Gastrocnemius medialis (tissue), 4 donors: ENCODE measurements around the gene CHP1. TPM values are rescaled to one million over a fixed set of nuclear protein-coding genes. Genes with fewer than 3 reads are reported as not detected.
"Not testable (repeated sequence)": the region's sequence is repeated elsewhere in the genome, so short reads cannot be mapped to it uniquely, and the experiment has no call there.

Source experiments
- ATAC-seq, 2 donors: fragments of 150-250 bp; one replicate each; pipeline ENCODE4 v1.9.1; 2016
- DNase-seq, 2 donors: peaks; one replicate each; pipeline ENCODE4 v3.0.0-alpha.2; 2019
- H3K27ac ChIP-seq, 4 donors: fragments of 200-600 bp; sonication (generic); 1 replicate in 1 of 4; 2 replicates in 3 of 4; pipeline ENCODE4 v1.5.1; 2016 to 2018; ENCODE audit warnings: mild to moderate bottlenecking in 2 of 4, moderate library complexity in 1 of 4
- H3K27me3 ChIP-seq, 3 donors: fragments of 200-600 bp; sonication (generic) in 2 of 3; 1 replicate in 1 of 3; 2 replicates in 2 of 3; pipeline versions ENCODE4 v1.5.1 to v1.6.0; 2016 to 2019; ENCODE audit warnings: mild to moderate bottlenecking in 1 of 3, moderate library complexity in 1 of 3
- H3K36me3 ChIP-seq, 2 donors: fragments of 200-600 bp; sonication (generic) in 1 of 2; one replicate each; pipeline ENCODE4 v1.5.1; 2017 to 2018
- H3K4me1 ChIP-seq, 2 donors: fragments of 200-600 bp; sonication (generic) in 1 of 2; one replicate each; pipeline ENCODE4 v1.5.1; 2016 to 2017; ENCODE audit warnings: mild to moderate bottlenecking in 2 of 2
- H3K4me3 ChIP-seq, 4 donors: fragments of 200-600 bp; sonication (generic) in 3 of 4; 1 replicate in 1 of 4; 2 replicates in 3 of 4; pipeline ENCODE4 v1.5.1; 2016 to 2019; ENCODE audit warnings: mild to moderate bottlenecking in 2 of 4
- H3K9me3 ChIP-seq, 3 donors: fragments of 200-600 bp; sonication (generic) in 2 of 3; 1 replicate in 1 of 3; 2 replicates in 2 of 3; pipeline ENCODE4 v1.5.1; 2016 to 2019
- POLR2A ChIP-seq, 2 donors: fragments of 450-650 bp; IDR thresholded peaks; one replicate each; pipeline ENCODE4 v1.6.1; 2017; ENCODE audit warnings: antibody characterized with exemption in 2 of 2, mild to moderate bottlenecking in 2 of 2, moderate library complexity in 2 of 2
- in situ Hi-C, 4 donors: fragments of 200-750 bp; cut with MboI; loops; one replicate each; pipeline versions ENCODE4 v1.15.0 to v1.8.0; 2017; ENCODE audit warnings: low sequenced_read_pairs in 4 of 4
- intact Hi-C: fragments of 100-400 bp; cut with DNase I; formaldehyde crosslinking; loops from one replicate; pipeline ENCODE4 v1.15.1; 2023; ENCODE audit warnings: low total_unique reads
- total RNA-seq, 4 donors: library from RNA; depleted of rRNA; stranded (reverse); fragments of >200 nt; gene quantifications; one replicate each; pipeline versions ENCODE4 v1.1.0 to v1.2.3, GENCODE V29; 2016
- TF ChIP-seq, protein P1 (sequence below), 5 experiments: fragments of 450-650 bp in 3 of 5; fragments of 200-600 bp in 2 of 5; sonication (generic) in 2 of 5; IDR thresholded peaks in 4 of 5; conservative IDR thresholded peaks in 1 of 5; 1 replicate in 4 of 5; 2 replicates in 1 of 5; pipeline ENCODE4 v1.5.1; 2016 to 2019; ENCODE audit warnings: antibody characterized with exemption in 5 of 5, mild to moderate bottlenecking in 3 of 5, moderate library complexity in 3 of 5

Gene CHP1
- total RNA-seq, 4 donors from 2014 or later, result 208 to 293 (median 266) TPM

DNA sequence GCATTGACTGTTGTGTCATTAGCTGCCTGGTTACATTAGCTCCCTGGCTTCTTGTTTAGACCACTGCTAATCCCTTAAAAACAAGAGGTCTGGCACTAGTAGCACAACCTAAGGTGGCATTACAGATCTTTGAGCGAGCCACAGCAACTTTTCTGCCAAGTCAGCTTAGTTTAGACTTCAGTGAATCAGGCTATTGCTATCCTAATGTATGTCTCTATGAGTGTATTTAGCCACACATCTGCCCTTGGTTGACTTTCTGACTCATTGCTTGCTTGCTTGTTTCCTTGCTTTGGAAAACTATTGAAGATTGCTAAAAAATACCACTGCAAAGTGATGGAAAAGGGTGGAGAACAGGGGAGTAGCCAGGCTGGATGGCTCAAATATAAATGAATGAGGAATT is 50.2 kb downstream of the CHP1 start:
- Histone ChIP-seq H3K27me3 (no peaks in the 10 kb centered on the region), H3K4me3 (no peak overlapping the region), H3K4me1 (peaks cover 10 to 11% of the 10 kb centered on the region in 2 donors), H3K27ac (peak overlapping the region in 1 of 4 donors; percentile 34), H3K9me3 (no peaks in the 10 kb centered on the region), H3K36me3 (peaks cover 4 to 30% of the 10 kb centered on the region in 2 donors)
- no peak for ATAC-seq
- intact Hi-C loops, result loop anchor here (5.0 kb wide), 1 partner anchor 136 kb away; the partner anchor contains the start of gene RTF1
- TF ChIP-seq POLR2A (IDR thresholded peaks at IDR 0.05), result no peak
- TF ChIP-seq, protein P1, sequence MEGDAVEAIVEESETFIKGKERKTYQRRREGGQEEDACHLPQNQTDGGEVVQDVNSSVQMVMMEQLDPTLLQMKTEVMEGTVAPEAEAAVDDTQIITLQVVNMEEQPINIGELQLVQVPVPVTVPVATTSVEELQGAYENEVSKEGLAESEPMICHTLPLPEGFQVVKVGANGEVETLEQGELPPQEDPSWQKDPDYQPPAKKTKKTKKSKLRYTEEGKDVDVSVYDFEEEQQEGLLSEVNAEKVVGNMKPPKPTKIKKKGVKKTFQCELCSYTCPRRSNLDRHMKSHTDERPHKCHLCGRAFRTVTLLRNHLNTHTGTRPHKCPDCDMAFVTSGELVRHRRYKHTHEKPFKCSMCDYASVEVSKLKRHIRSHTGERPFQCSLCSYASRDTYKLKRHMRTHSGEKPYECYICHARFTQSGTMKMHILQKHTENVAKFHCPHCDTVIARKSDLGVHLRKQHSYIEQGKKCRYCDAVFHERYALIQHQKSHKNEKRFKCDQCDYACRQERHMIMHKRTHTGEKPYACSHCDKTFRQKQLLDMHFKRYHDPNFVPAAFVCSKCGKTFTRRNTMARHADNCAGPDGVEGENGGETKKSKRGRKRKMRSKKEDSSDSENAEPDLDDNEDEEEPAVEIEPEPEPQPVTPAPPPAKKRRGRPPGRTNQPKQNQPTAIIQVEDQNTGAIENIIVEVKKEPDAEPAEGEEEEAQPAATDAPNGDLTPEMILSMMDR (IDR thresholded peaks at IDR 0.05 in 4 of 5, conservative IDR thresholded peaks at IDR 0.05 in 1 of 5), result no peak
- in situ Hi-C loops, result no loop called here
- no peak for DNase-seq

DNA sequence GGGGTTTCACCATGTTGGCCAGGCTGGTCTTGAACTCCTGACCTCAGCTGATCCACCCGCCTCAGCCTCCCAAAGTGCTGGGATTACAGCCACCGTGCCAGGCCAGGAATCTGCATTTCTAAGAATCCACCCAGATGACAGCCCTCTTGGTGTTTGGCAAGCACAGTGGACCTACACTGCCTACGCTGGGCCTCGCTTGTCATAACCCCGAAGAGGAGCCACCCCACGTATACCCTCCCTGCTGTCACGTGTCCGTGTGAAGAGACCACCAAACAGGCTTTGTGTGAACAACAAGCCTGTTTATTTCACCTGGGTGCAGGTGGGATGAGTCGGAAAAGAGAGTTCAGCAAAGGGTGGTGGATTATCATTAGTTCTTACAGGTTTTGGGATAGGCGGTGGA is 51.4 kb downstream of the CHP1 start:
- ATAC-seq, DNase-seq, H3K4me3 ChIP-seq, H3K27me3 ChIP-seq, H3K9me3 ChIP-seq, in situ Hi-C loops: not testable (repeated sequence)
- Histone ChIP-seq H3K36me3 (peaks cover 10 to 42% of the 10 kb centered on the region in 2 donors), H3K27ac (peak overlapping the region in 2 of 4 donors; percentile 94 to 95), H3K4me1 (peaks cover 11 to 19% of the 10 kb centered on the region in 2 donors)
- intact Hi-C loops, result loop anchor here (5.0 kb wide), 1 partner anchor 135 kb away; the partner anchor contains the start of gene RTF1

DNA sequence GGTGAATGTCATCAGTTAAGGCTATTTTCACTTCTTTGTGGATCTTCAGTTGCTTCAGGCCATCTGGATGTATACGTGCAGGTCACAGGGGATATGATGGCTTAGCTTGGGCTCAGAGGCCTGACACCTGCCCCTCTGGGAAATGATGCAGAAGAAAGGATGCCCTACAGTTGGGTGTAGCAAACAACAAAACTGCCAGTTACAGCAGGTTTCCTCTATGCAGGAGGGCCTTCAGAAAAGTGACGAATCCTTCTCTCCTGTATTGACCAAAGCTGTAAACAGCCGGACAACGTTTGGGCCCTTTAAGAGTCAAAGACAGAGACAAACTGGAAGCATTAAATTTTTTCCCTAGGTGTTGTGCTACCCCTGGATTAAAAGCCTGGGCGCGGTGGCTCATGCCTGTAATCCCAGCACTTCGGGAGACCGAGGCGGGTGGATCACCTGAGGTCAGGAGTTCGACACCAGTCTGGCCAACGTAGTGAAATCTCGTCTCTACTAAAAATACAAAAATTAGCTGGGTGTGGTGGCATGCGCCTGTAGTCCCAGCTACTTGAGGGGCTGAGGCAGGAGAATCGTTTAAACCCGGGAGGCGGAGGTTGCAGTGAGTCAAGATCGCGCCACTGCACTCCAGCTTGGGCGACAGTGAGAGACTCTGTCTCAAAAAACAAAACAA is 52.0 kb downstream of the CHP1 start:
- DNase-seq, H3K9me3 ChIP-seq, ATAC-seq, in situ Hi-C loops, H3K27me3 ChIP-seq: not testable (repeated sequence)
- intact Hi-C loops, result loop anchor here (5.0 kb wide), 1 partner anchor 134 kb away; the partner anchor contains the start of gene RTF1
- H3K27ac ChIP-seq, result peak overlapping the region; percentile 94 to 99 (median 96)
- H3K4me3 ChIP-seq, result peak overlapping the region; percentile 93 to 98 (median 96)
- H3K4me1 ChIP-seq, result peaks cover 12 to 23% of the 10 kb centered on the region in 2 donors
- H3K36me3 ChIP-seq, result peaks cover 10 to 48% of the 10 kb centered on the region in 2 donors

DNA sequence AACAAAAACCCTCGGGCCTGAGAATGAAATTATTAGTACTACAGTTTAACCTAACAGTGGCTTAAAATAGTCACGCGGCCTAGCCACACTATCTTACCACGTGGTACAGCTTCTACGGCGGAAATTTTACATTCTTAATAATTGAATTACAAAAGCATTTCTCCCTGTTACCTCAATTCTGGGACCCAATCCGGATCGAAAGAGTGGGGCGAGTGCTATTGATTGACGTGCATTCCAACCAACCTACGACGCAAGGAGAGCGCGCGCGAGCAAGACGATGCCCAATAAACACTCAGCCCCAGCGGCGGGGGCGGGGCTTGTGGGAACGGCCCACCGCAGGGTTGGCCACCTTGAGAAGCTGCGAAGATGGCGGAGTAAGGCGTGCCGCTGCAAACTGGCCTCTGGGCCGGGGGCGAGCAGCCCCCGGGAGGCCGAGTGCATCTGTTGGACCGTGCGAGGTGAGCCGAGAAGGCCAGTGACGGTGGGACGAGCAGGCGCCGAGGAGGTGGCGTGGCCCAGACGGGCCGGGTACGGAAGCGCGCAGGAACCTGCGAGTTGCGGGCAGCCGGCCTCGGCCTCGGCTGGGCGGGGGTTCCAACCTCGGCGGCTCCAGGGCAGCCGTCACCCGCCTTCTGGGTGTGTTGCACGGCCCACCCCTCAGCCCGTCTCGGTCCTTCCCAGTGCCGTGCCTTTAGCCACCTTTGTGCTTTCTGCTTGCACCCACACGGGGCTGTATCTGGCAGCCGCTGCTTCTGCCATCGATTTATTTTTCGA is 52.8 kb downstream of the CHP1 start:
- ATAC-seq (peak; percentile 96 to 98), DNase-seq (peak; percentile 98)
- in situ Hi-C loops (no loop called here), intact Hi-C loops (loop anchor here (1.0 to 5.0 kb wide), 3 partner anchors 48 to 133 kb away; partner anchors contain the start of genes CHP1, NUSAP1, OIP5 and RTF1)
- peak overlapping the region; percentile 93 to 98 (median 96) for H3K4me3 ChIP-seq
- H3K4me1 ChIP-seq, result peaks cover 19 to 30% of the 10 kb centered on the region in 2 donors
- H3K27me3 ChIP-seq, result no peaks in the 10 kb centered on the region
- H3K36me3 ChIP-seq, result peaks cover 10 to 50% of the 10 kb centered on the region in 2 donors
- no peaks in the 10 kb centered on the region for H3K9me3 ChIP-seq
- peak overlapping the region; percentile 94 to 99 (median 96) for H3K27ac ChIP-seq
- peak; percentile 87 to 93 for TF ChIP-seq POLR2A (IDR thresholded peaks at IDR 0.05)
- TF ChIP-seq, protein P1 (IDR thresholded peaks at IDR 0.05 in 4 of 5, conservative IDR thresholded peaks at IDR 0.05 in 1 of 5), result peak in 1 of 5 experiments; percentile 10

DNA sequence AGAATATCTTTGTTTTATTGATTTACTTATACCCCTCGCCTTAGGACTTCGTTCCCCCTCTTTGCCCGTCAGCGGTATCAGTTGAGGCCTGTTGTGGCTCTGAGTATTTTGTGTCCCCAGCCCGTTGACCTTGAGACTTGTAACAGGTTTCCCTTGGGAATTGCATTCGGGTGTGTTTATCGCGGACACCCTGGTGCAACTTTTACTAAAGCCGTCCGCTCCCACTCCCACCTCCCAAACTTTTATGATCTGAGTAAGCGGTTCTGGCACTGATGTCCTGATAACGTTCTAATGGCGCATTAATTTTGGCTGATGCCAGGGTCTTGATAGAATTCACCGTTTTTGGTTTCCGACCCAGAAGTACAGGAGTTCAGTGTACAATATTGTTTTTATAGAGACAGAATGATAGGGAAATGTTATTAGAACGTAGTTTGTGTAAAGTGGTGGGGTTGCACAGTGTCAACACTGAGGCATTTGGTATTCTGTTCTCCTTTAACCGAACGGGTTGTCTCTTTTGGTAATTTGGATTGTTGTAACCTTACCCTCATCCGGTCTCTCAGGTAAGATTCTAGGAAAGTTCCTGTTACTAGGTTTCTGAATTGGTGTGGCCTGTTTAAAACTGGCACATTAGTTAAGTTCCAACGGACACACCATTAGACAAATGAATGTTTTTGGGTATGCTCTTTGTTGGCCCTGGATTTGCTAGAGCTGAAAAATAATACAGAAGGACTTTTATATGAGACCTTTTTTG is 53.5 kb downstream of the CHP1 start:
- in situ Hi-C loops (no loop called here), intact Hi-C loops (loop anchor here (1.0 to 5.0 kb wide), 3 partner anchors 48 to 133 kb away; partner anchors contain the start of genes CHP1, NUSAP1, OIP5 and RTF1)
- Histone ChIP-seq H3K9me3 (no peaks in the 10 kb centered on the region), H3K4me1 (peaks cover 19 to 34% of the 10 kb centered on the region in 2 donors), H3K27me3 (no peaks in the 10 kb centered on the region), H3K4me3 (peak overlapping the region; percentile 93 to 98 (median 96)), H3K27ac (peak overlapping the region; percentile 94 to 99 (median 96)), H3K36me3 (peaks cover 8 to 46% of the 10 kb centered on the region in 2 donors)
- DNase-seq, result peak; percentile 22 to 32
- TF ChIP-seq, protein P1 (IDR thresholded peaks at IDR 0.05 in 4 of 5, conservative IDR thresholded peaks at IDR 0.05 in 1 of 5), result no peak
- no peak for TF ChIP-seq POLR2A (IDR thresholded peaks at IDR 0.05)
- peak; percentile 40 to 45 for ATAC-seq
